BJ (cell line): ENCODE results near the gene PHF19. TPM values are rescaled to one million over a fixed set of nuclear protein-coding genes. Genes with fewer than 3 reads are reported as not detected.

Experiments used
- CTCF ChIA-PET: fragments of 350-600 bp; formaldehyde crosslinking; extraction: SDS; loops from one replicate; lab custom pipeline; 2021; ENCODE audit warnings: antibody characterized with exemption, inconsistent platforms; lab: Yijun Ruan, JAX
- POLR2A ChIA-PET: fragments of 300-600 bp; sonication (Branson Sonifier 250); formaldehyde crosslinking; extraction: SDS; loops from one replicate; lab custom pipeline; 2021; ENCODE audit warnings: antibody characterized with exemption; lab: Charles Lee
- DNase-seq: peaks from one replicate; pipeline ENCODE4 v3.0.0-alpha.2; 2011; ENCODE audit warnings: low read depth
- H3K27me3 ChIP-seq: 2 replicates; pipeline ENCODE4 v1.6.0; 2011; ENCODE audit warnings: low read length; ENCODE audit not compliant: control insufficient read depth, insufficient read depth
- H3K36me3 ChIP-seq: 2 replicates; pipeline ENCODE4 v1.5.1; 2011; ENCODE audit warnings: low read length; ENCODE audit not compliant: control insufficient read depth, insufficient read depth
- H3K4me3 ChIP-seq: 2 replicates; pipeline ENCODE4 v1.5.1; 2011; ENCODE audit warnings: low read depth, mild to moderate bottlenecking, control low read depth, low read length
- polyA plus RNA-seq: library from polyadenylated mRNA; depleted of rRNA; stranded (reverse); fragments of >200 nt; gene quantifications from 2 replicates; pipeline ENCODE4 v1.2.3, GENCODE V29; 2011
- TF ChIP-seq, protein P1 (sequence below): IDR thresholded peaks from 2 replicates; pipeline ENCODE4 v1.5.1; 2011; ENCODE audit warnings: low read depth, mild to moderate bottlenecking, control low read depth, inconsistent platforms, low read length, moderate library complexity; ENCODE audit not compliant: insufficient read depth

PHF19 gene
- polyA plus RNA-seq, 1 experiment, result 61.7 TPM

DNA sequence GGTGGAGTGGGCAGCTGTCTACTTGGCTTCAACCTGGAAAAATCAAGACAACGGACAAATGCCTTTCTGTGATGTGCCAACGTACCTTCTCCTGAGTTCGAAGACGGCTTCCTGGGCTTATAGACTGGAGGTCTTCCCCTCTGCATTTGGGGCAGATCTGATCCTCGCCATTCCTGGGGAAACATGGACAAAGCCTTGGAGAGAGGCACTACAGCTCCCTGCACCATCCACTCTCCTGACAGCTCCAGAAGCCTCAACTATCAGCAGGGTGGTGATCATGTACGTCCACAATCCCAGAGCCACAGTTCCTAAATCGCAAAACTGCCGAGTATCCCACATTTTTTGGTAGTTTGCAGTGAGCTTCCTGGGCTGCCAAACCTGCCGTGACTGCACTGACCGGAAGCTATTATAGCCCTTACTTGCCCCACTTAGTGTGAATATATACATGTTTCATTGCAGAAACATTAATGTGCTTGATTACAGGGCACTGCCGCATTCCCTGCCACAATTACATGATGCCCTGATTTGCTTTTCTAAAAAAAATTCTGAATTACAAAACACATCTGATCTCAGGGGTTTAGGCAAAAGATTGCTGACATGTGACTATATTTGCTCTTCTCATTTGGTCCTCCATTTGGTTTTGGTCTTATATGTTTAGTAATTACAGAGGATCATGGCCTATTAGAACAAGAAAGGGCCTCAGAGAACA, 46.8 kb upstream of the PHF19 start:
- TF ChIP-seq, protein P1, sequence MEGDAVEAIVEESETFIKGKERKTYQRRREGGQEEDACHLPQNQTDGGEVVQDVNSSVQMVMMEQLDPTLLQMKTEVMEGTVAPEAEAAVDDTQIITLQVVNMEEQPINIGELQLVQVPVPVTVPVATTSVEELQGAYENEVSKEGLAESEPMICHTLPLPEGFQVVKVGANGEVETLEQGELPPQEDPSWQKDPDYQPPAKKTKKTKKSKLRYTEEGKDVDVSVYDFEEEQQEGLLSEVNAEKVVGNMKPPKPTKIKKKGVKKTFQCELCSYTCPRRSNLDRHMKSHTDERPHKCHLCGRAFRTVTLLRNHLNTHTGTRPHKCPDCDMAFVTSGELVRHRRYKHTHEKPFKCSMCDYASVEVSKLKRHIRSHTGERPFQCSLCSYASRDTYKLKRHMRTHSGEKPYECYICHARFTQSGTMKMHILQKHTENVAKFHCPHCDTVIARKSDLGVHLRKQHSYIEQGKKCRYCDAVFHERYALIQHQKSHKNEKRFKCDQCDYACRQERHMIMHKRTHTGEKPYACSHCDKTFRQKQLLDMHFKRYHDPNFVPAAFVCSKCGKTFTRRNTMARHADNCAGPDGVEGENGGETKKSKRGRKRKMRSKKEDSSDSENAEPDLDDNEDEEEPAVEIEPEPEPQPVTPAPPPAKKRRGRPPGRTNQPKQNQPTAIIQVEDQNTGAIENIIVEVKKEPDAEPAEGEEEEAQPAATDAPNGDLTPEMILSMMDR, result no peak
- POLR2A ChIA-PET, result no interaction called here

DNA sequence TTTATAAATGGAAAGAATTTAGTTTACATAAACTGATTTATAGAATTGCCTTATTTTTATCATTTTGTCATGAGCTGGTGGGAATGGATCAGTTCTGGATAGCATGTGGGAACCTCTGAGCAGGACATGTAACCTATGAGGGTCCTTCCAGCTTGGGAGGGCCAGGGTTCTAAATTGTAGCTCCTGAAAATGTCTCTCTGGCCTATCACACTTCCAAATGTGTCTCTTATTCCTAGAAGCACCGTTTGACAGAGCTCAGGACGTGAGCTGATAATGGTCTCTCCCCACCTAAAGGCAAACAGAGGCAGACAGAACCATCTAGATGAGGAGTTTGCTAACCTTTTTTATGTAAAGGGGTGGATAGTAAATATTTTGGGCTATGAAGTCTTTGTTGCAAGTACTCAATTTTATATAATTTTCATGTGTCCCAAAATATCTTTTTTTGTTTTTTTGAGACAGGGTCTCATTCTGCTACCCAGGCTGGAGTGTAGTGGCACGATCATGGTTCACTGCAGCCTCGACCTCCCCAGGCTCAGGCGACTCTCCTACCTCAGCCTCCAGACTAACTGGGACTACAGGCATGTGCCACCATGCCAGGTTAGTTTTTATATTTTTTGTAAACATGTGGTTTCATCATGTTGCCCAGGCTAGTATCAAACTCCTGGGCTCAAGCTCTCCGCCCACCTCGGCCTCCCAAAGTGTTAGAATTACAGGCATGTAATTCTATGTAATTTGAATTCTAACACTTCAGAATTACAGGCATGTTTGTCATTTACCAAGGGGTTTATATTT, 45.6 kb upstream of the PHF19 start:
- Histone ChIP-seq H3K36me3 (no peaks in the 10 kb centered on the region), H3K4me3 (no peak overlapping the region), H3K27me3 (no peaks in the 10 kb centered on the region)
- ChIA-PET CTCF (interaction anchor here (1.8 kb wide), 1 partner anchor 19 kb away, joined by 4 read pairs; no protein-coding TSS in a partner anchor), POLR2A (no interaction called here)
- no peak for DNase-seq
- TF ChIP-seq, protein P1, result no peak

More for the DNA sequence above, 46.8 kb upstream of the PHF19 start:
- Histone ChIP-seq H3K36me3 (no peaks in the 10 kb centered on the region), H3K4me3 (no peak overlapping the region), H3K27me3 (no peaks in the 10 kb centered on the region)
- CTCF ChIA-PET, result no interaction called here
- no peak for DNase-seq

DNA sequence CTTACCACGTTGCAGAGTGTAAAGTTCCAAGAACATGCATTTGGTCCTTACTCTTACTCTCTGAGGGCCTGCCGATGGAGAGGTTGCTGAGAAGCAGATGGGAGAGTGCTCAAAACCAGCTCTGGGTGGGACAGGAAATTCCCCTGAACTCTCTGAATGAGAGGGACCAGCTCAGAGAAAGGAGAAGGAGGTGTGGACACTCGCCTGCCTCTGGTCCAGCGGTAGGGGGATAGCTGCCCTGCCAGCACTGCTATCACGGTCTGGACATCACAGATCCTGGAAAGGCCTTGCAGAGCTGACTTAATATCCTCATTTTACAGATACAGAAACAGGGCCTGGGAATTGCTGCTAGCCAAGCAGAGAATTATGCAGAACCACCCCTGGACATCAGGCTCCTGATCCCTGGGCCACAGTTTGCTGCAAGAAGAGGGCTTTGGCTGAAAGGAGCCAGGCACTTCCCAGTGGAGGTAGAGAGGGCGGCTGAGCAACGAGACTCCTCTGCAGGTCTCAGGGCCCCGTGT, 44.7 kb upstream of the PHF19 start:
- Histone ChIP-seq H3K27me3 (no peaks in the 10 kb centered on the region), H3K4me3 (no peak overlapping the region), H3K36me3 (no peaks in the 10 kb centered on the region)
- CTCF ChIA-PET, result interaction anchor here (1.1 to 1.8 kb wide), 3 partner anchors 14 to 19 kb away, joined by 3 to 4 read pairs (median 4); no protein-coding TSS in a partner anchor
- POLR2A ChIA-PET, result no interaction called here
- TF ChIP-seq, protein P1, result peak; percentile 14; the same call in 1 of the 2 replicates
- DNase-seq, result no peak

DNA sequence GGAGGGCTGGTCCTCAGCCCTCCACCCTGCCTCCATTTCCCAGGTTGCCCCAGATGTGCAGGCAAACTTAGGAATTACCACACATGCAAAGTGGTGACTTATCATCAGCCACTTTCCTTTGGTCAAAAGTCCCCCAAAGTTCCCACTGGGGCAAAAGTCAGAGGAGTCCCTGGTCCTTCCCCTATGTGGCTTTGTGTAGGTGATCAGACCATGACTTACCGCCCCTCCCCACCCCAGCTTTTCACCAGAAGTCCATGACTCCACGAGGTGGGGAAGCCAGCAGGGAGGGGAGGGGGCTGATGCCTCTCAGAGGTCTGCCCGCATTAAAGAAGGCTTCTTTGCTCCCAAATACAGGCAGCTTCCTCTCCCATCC, 43.8 kb upstream of the PHF19 start:
- Histone ChIP-seq H3K36me3 (no peaks in the 10 kb centered on the region), H3K4me3 (no peak overlapping the region), H3K27me3 (no peaks in the 10 kb centered on the region)
- TF ChIP-seq, protein P1, result no peak
- ChIA-PET POLR2A (no interaction called here), CTCF (interaction anchor here (1.1 to 1.6 kb wide), 2 partner anchors 15 to 18 kb away, joined by 3 to 4 read pairs; no protein-coding TSS in a partner anchor)
- no peak for DNase-seq
